Measurements from ENCODE around the gene RND3.
A peak's percentile ranks its signal among the peaks of the same experiment; 100 is the strongest.

The RND3 gene

GRCh38 chr2:150491943-150492342 lies 4.5 kb upstream of the RND3 start:
- no peak for DNase-seq

- no peak for DNase-seq
These were observed 4.0 kb upstream of the RND3 start for GRCh38 chr2:150491430-150491829.

DNA sequence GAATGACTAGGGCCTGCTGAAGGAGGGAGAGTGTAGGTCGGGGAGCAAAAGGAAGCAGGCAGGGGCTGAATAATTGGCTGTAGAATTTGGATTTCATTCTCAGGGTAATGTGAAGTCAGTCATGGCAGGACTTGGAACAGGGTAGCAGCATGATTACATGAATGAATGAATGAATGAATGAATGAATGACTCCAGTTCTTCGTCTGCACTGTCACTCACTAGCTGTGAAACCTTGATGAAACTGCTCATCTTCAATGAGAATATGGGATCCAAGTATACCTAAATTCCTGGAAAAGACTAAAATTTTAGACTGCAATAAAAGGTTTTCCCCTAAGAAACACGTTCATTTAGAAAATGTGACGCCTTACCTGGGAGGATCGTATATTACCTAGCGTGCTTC lies 3.0 kb upstream of the RND3 start:
- no peak for DNase-seq

DNA sequence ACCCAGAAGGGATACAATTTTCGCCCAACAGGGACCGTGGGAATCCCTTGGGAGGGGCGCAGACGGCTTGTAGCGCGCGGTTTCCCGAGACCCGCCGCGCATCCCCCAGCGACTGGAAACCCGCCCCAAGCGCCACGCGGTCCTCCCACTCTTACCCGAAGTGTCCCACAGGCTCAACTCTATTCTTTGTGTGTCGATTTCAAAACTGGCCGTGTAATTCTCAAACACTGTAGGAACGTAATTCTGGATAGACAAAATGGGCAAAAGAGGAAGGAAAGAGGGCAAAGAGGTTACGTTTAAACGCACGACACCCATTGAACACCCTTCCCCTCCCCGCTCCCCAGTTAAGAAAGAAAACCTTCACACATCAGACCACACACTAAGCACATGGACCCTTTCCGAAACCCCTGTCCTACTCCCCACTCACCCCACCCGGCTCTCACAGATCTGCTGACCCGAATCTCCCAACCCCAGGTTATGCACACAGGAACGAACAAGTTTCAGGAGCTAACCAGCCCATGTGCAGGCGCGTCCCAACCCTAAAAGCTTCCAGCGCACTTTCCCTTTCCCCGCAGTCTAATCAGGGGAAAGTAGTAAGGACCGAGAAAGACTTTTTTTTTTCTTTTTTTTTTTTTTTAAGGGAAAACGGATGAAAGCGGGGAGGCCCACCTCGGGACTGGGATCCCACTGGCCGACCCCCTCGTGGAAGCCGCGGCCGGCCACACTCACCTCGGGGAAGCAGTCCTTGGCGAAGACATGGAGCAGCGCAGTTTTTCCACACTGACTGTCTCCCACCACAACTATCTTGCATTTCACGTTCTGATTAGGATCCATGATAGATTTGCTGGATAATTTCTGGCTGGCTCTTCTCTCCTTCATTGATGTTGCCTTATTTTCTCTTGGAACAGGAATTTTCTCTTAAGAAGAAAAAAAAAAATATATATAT lies 655 bp downstream of the RND3 start:
- peak; percentile 78 for DNase-seq

- peak; percentile 83 for DNase-seq
These were observed 1.5 kb downstream of the RND3 start for GRCh38 chr2:150485871-150486538.

DNA sequence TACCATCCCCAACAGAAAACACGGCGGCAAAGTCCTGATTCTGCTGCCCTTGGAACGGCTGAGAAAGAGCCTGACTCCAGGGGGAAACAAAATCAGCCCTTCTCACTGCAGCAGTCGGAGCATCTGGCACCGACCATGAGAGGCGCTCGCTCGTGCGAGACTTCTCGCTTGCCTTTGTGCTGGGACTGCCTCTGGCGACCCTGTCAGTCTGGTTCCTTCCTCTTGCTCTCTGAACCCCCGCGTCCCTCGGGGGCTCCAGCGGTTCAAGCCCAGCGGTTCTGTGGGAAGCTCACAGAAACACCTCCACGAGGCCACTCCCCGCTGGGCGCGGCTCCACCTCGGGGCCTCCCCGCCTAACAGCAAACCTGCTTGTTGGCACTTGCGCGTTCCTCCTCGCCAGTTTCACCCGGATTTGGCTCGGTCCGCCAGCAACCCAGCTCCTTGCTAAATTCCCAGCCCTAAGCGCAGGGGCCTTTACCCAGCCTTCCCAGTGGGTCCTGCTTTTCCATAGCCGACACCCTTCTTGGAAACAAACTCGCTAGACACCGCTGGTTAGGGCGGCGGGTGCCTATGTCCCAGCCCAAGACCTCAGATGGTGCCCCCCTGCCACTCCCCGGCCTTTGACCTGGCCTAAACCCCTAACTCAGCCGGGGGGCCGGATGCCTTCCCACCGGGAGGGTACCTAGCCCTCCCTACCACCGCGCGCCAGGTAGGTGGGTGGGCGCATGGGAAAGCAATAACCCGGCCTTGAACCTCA lies 2.2 kb downstream of the RND3 start:
- peak; percentile 88 for DNase-seq

- DNase-seq: peak; percentile 69
These were observed 2.9 kb downstream of the RND3 start for GRCh38 chr2:150484461-150485021.

DNA sequence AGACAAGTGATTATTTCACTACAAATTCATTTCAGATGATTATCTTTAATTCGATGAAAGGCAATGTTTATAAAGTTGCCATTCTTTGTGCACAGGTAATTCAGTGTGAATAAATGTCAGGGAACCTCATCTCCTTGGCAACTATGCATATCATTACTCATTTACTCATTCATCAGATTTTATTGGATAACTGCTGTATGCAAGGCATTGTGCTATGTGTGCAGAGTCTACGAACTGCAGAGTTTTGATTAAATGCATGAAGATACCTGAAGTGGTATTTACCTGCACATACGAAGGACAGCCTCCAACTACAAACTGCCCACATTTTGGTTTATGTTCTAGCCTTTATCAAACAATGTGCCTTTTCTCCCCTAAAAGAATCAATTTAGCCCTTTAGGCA lies 3.5 kb downstream of the RND3 start:
- DNase-seq: no peak

DNA sequence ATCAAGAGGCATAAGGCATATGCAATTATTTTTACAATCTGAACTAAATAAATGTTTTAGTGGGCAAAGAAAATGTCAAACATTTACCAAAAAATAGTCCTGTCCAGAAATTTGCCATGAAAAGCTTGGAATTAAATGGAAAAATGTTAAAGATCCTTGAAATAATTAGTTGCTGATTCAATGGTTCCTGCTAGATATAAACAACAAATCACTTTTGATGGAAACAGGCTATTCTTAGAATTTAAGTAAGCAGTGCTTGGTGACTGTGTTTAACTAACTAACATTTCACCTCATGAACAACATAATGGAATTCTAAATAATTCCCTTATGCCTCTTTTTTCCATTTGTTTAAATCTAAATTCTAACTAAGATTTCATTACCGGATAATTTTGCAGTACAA lies 3.9 kb downstream of the RND3 start:
- no peak for DNase-seq

GRCh38 chr2:150482667-150483400 lies 4.6 kb downstream of the RND3 start:
- DNase-seq: no peak

- DNase-seq: no peak
These were observed 5.4 kb downstream of the RND3 start for GRCh38 chr2:150482111-150482510.

- no peak for DNase-seq
These were observed 6.3 kb downstream of the RND3 start for GRCh38 chr2:150480971-150481830.

- DNase-seq: no peak
These were observed 7.2 kb downstream of the RND3 start for GRCh38 chr2:150480241-150480640.

- DNase-seq: no peak
These were observed 8.2 kb downstream of the RND3 start for GRCh38 chr2:150479075-150479915.

- no peak for DNase-seq
These were observed 9.1 kb downstream of the RND3 start for GRCh38 chr2:150478200-150478974.

DNA sequence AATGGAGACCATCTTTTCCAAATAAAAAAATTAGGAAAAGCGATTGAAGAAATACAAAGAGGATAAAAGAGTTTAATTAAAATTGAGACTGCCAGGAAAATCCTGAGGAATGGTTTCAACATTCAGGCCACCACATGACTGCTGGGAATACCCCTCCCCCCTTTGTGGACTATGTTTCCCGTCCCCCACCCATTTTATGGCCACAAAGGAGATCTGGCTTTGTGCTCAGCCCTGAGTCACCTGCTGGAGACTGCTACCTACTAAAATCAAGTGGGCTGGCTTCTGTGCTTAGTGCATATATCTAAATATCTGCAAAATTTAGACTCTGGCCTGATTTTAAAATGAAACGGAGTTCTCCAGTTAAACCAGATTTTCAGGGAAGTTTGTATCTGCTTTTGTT lies 10.1 kb downstream of the RND3 start:
- DNase-seq: no peak

- no peak for DNase-seq
These were observed 10.6 kb downstream of the RND3 start for GRCh38 chr2:150476809-150477302.

GRCh38 chr2:150476286-150476685 lies 11.2 kb downstream of the RND3 start:
- no peak for DNase-seq

DNA sequence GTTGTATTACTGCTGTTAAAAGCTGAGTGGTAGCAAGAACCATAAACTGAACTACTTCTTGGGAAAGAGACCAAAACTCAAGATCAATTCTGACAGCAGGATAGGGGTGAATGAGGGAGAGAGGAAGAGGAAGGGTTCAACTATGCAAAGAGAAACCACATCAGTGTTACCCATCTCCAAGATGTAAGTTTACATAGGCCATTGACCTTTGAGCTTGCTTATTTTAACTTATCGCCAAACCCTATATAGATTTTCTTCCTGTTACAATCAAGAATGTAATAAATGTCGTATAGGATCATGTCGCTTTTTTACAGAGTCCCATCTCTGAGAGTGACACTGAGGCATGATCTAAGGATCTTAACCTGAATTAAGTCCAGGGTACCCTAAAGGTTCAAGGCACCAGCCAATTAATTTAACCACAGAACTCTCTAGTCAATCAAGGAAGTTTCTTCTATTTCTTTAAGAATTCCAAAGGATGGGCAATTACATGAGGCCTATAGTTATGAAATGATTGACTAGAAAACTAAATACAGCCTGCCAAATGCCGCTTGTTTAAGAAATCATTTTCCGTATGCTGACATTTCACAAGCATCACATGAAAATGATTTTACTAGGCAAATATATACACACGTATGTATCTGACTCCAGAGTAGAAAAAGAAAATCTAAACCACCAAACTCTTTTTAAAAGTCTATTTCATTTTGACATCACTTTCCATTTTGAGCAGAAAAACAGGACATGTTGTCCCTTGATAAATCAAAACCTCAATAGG lies 11.8 kb downstream of the RND3 start:
- DNase-seq: no peak
